GM19372 (cell line): Measurements from ENCODE around the gene MSRB3.
"Not testable (repeated sequence)": the region's sequence is repeated elsewhere in the genome, so short reads cannot be mapped to it uniquely, and the experiment has no call there.

Source experiments
- ATAC-seq: cut with Tn5 transposase; IDR thresholded peaks from one replicate; pipeline ENCODE4 v1.9.1; 2021; ENCODE audit warnings: mild to moderate bottlenecking, low read depth, moderate library complexity; ENCODE audit not compliant: unreplicated experiment

MSRB3 gene

GRCh38 chr12:65285532-65285931 lies 7.0 kb downstream of the MSRB3 start:
- ATAC-seq, result not testable (repeated sequence)

GRCh38 chr12:65287426-65287825 lies 8.9 kb downstream of the MSRB3 start:
- ATAC-seq, result no peak

- no peak for ATAC-seq
Measured at GRCh38 chr12:65292241-65292640, 13.8 kb downstream of the MSRB3 start.

DNA sequence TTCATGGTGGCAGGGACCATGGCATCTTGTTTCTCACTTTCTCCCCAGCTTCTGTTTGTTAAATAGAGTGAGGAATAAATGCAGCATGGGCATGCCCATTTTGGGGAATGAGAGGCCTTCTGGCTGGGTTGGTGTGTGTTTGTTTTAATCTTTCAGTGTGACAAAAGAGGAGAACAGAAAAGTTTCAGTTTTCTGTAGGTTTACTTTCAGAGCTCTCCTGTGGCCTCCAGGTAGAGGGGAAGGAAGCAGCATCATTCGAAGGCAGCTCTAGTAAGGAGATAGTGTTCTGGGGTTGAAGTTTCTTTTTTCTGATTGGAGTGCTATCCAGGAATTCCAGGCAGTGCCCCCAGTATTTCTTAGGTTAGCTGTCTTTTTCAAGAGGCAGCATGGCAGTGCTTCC lies 15.3 kb downstream of the MSRB3 start:
- ATAC-seq, result no peak

GRCh38 chr12:65294641-65295262 lies 16.3 kb downstream of the MSRB3 start:
- ATAC-seq, result no peak

GRCh38 chr12:65296508-65297265 lies 18.2 kb downstream of the MSRB3 start:
- no peak for ATAC-seq

GRCh38 chr12:65300097-65300496 lies 21.6 kb downstream of the MSRB3 start:
- no peak for ATAC-seq

- ATAC-seq, result no peak
Measured at GRCh38 chr12:65300679-65301349, 22.3 kb downstream of the MSRB3 start.

DNA sequence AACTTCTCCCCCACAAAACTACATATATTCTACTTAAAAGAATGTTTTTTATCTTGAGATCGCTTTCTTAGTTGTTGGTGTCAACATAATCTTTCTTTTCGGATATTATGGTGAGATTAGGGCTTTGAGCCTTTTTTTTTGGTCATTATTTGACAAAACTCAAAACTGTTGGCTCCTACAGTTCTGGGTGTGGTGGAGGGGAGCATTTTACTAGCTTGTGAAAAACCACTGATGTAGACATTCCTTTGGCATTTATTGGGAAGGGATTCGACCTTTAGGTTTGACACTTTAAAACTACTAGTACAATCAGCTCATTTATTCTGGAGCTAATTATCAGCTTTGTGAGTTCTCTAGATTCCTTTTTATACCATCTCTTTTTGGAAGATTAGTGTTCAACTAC lies 24.4 kb downstream of the MSRB3 start:
- ATAC-seq, result no peak

GRCh38 chr12:65305346-65305950 lies 27.0 kb downstream of the MSRB3 start:
- no peak for ATAC-seq

DNA sequence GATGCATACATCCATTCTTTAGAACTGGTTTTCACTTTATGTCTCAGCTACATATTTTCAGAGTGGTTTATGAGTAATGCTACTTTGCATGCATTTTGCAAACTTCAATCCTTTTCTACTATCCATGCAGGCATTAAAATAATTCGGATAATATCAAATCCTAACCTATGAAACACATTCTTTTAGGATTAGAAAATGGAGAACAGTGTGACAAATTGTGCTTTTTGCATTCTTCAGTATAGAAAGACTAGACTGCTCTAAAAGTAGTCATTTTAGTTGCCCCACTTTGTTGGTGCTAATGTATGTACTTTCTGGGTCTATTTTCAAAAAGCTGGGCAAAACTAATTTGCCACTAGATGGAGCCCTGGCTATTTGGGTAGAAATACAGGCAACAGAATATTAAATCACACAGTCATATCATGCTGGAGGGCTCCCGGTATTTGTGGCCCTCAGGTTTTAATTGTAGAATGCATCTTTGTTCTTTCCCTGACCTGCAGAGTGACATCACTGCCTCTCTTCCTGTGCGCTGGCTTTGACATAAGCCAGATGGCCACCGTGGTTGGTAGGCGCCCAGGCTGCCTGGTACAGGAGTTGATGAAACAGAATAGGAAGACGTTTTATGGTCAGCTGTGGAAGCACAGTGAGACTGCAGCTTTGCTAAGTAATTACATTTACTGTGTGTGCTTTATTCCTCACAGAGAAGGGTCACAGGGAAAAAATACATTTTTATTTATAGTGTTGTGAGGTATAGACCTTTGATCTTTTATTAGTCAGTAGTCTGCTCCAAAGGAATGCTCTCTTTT lies 28.1 kb downstream of the MSRB3 start:
- no peak for ATAC-seq

DNA sequence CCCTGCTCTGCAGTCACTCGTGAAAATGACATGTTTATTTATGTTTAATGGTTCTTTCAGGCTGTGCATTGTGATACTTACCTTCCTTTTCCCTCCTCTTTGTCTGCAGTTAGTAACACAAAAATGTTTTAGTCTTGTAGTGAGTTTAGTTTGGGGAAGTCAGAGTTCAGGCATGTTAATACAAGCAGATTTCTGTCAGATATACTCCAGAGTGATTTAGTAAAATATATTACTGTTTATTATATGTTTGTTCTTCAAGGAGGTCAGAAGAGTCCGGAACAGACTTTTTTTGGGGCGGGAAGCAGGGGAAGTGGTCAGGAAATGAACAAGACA lies 28.7 kb downstream of the MSRB3 start:
- ATAC-seq, result no peak

GRCh38 chr12:65308006-65308405 lies 29.5 kb downstream of the MSRB3 start:
- no peak for ATAC-seq

DNA sequence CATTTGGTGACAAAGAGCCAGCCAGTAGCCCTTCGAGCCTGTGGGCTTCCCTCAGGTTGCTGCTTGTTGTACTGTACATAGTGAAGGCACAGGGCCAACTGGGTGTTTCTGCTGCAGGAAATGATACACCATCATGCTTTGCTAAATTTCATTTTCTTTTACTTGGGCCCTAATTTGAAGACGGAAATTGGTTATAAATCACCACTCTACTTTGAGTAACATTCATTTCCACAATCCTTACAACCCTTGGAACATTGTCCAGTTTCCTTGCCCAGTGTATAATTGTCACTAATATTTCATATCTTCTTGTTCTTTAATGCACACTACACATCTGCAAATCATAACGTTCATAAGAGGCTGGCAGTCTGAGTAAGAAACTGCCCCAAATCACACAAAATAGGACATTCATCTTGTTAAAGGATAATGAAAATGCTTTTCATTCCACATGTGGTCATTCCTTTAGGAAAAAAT lies 30.2 kb downstream of the MSRB3 start:
- no peak for ATAC-seq

GRCh38 chr12:65311260-65311659 lies 32.8 kb downstream of the MSRB3 start:
- ATAC-seq, result no peak

GRCh38 chr12:65313719-65314317 lies 35.3 kb downstream of the MSRB3 start:
- no peak for ATAC-seq

DNA sequence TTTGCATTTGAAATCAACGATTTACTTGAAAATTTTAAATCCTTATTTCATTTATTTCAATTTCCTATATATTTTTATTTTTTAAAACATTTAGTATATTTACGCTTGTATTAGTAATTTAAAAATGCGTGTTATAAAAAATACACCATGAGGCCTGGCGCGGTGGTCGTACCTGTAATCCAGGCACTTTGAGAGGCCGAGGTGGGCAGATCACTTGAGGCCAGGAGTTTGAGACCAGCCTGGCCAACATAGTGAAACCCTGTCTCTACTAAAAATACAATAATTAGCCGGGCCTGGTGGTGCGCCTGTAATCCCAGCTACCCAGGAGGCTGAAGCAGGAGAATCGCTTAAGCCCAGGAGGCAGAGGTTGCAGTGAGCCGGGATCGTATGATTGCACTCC lies 36.8 kb downstream of the MSRB3 start:
- not testable (repeated sequence) for ATAC-seq

GRCh38 chr12:65318186-65318685 lies 39.8 kb downstream of the MSRB3 start:
- no peak for ATAC-seq

GRCh38 chr12:65319688-65320200 lies 41.3 kb downstream of the MSRB3 start:
- ATAC-seq, result no peak

GRCh38 chr12:65323070-65323469 lies 44.6 kb downstream of the MSRB3 start:
- ATAC-seq, result no peak
